Measurements from ENCODE around the gene CLCN4. TPM values are rescaled to one million over a fixed set of nuclear protein-coding genes. Genes with fewer than 3 reads are reported as not detected.

Gene CLCN4
- total RNA-seq, 1 experiment from 2014 or later = 10.0 TPM

GRCh38 chrX:10206317-10206716 lies 49.5 kb downstream of the CLCN4 start:
- ChIA-PET CTCF (no interaction called here), POLR2A (no interaction called here)
- Mint-ChIP-seq H3K27me3 (ENCODE audit: insufficient read depth, unreplicated experiment) (no peaks in the 10 kb centered on the region), H3K36me3 (ENCODE audit: insufficient read depth, unreplicated experiment) (peaks cover 7% of the 10 kb centered on the region), H3K9me3 (ENCODE audit: unreplicated experiment) (no peaks in the 10 kb centered on the region), H3K4me1 (ENCODE audit: low read depth, unreplicated experiment) (no peaks in the 10 kb centered on the region), H3K4me3 (ENCODE audit: unreplicated experiment) (no peak overlapping the region), H3K27ac (ENCODE audit: unreplicated experiment) (no peak overlapping the region)
- no peak for TF ChIP-seq CTCF (IDR thresholded peaks at IDR 0.05; ENCODE audit: insufficient read depth in 1 of 2, low read depth in 1 of 2, low read length in 1 of 2, severe bottlenecking in 1 of 2, unreplicated experiment in 1 of 2)
- DNase-seq = no peak
- BruUV-seq (replicated peaks) = no TSS peak
- Histone ChIP-seq H3K36me3 (ENCODE audit: control insufficient read depth, insufficient read depth, low read length) (no peaks in the 10 kb centered on the region), H3K4me1 (no peaks in the 10 kb centered on the region), H3K4me3 (ENCODE audit: low read depth, low read length) (no peak overlapping the region), H3K9me3 (no peaks in the 10 kb centered on the region), H3K27me3 (replicated peaks; ENCODE audit: control insufficient read depth, insufficient read depth, low read length) (no peaks in the 10 kb centered on the region)
- intact Hi-C loops (cut with micrococcal nuclease; ENCODE audit: unreplicated experiment) = no loop called here

DNA sequence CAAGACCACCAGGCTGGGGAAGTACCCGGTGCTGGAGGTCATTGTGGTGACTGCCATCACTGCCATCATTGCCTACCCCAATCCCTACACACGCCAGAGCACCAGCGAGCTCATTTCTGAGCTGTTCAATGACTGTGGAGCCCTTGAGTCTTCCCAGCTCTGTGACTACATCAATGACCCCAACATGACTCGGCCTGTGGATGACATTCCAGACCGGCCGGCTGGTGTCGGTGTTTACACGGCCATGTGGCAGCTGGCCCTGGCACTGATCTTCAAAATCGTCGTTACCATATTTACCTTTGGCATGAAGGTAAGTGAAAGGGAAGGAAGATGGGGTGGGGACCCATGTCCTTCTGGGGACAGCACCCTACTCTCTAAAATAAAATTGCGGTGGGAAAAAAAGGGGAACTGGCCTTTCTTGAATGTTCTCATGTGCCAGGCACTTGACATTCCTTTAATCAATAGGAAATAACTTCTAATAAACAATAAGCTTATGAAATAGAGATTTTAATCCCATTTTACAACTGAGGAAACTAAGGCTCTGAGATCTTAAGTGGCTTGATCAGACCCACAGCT lies 51.6 kb downstream of the CLCN4 start:
- H3K4me3 ChIP-seq (ENCODE audit: low read depth, low read length) = no peak overlapping the region
- H3K4me1 Mint-ChIP-seq (ENCODE audit: low read depth, unreplicated experiment) = no peaks in the 10 kb centered on the region
- CTCF ChIA-PET = no interaction called here
- DNase-seq = no peak
- H3K36me3 Mint-ChIP-seq (ENCODE audit: insufficient read depth, unreplicated experiment) = peaks cover 7% of the 10 kb centered on the region
- no peaks in the 10 kb centered on the region for H3K4me1 ChIP-seq
- H3K27me3 ChIP-seq (replicated peaks; ENCODE audit: control insufficient read depth, insufficient read depth, low read length) = no peaks in the 10 kb centered on the region
- H3K9me3 Mint-ChIP-seq (ENCODE audit: unreplicated experiment) = no peaks in the 10 kb centered on the region
- H3K4me3 Mint-ChIP-seq (ENCODE audit: unreplicated experiment) = no peak overlapping the region
- no peak overlapping the region for H3K27ac Mint-ChIP-seq (ENCODE audit: unreplicated experiment)
- POLR2A ChIA-PET = no interaction called here
- no peaks in the 10 kb centered on the region for H3K9me3 ChIP-seq
- TF ChIP-seq CTCF (IDR thresholded peaks at IDR 0.05; ENCODE audit: insufficient read depth in 1 of 2, low read depth in 1 of 2, low read length in 1 of 2, severe bottlenecking in 1 of 2, unreplicated experiment in 1 of 2) = no peak
- intact Hi-C loops (cut with micrococcal nuclease; ENCODE audit: unreplicated experiment) = no loop called here
- BruUV-seq (replicated peaks) = no TSS peak
- H3K27me3 Mint-ChIP-seq (ENCODE audit: insufficient read depth, unreplicated experiment) = no peaks in the 10 kb centered on the region
- H3K36me3 ChIP-seq (ENCODE audit: control insufficient read depth, insufficient read depth, low read length) = no peaks in the 10 kb centered on the region

DNA sequence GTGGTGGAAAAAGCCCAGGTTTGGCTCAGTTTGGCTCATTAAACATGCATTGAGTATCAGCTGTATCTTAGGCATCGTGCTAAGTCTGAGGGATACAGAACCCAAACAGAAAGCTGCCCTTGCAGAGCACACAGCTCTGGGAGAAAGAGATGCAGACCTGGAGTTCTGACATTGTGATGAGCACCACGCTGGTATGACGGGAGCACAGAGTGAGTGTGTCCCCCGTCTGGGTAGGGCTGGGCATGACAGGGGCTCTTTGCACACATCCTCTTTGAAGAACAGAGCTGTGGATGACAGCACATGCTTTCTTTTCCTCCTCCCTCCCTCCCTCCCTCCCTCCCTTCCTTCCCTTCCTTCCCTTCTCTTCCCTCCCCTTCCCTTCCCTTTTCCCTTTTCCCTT lies 52.2 kb downstream of the CLCN4 start:
- H3K27me3 ChIP-seq (replicated peaks; ENCODE audit: control insufficient read depth, insufficient read depth, low read length) = no peaks in the 10 kb centered on the region
- no peak for DNase-seq
- no peaks in the 10 kb centered on the region for H3K9me3 ChIP-seq
- no peaks in the 10 kb centered on the region for H3K4me1 Mint-ChIP-seq (ENCODE audit: low read depth, unreplicated experiment)
- H3K4me3 Mint-ChIP-seq (ENCODE audit: unreplicated experiment) = no peak overlapping the region
- H3K36me3 Mint-ChIP-seq (ENCODE audit: insufficient read depth, unreplicated experiment) = peaks cover 7% of the 10 kb centered on the region
- H3K4me3 ChIP-seq (ENCODE audit: low read depth, low read length) = no peak overlapping the region
- H3K36me3 ChIP-seq (ENCODE audit: control insufficient read depth, insufficient read depth, low read length) = no peaks in the 10 kb centered on the region
- no peaks in the 10 kb centered on the region for H3K9me3 Mint-ChIP-seq (ENCODE audit: unreplicated experiment)
- CTCF ChIA-PET = no interaction called here
- TF ChIP-seq CTCF (IDR thresholded peaks at IDR 0.05; ENCODE audit: insufficient read depth in 1 of 2, low read depth in 1 of 2, low read length in 1 of 2, severe bottlenecking in 1 of 2, unreplicated experiment in 1 of 2) = no peak
- BruUV-seq (replicated peaks) = no TSS peak
- H3K27ac Mint-ChIP-seq (ENCODE audit: unreplicated experiment) = no peak overlapping the region
- no peaks in the 10 kb centered on the region for H3K27me3 Mint-ChIP-seq (ENCODE audit: insufficient read depth, unreplicated experiment)
- intact Hi-C loops (cut with micrococcal nuclease; ENCODE audit: unreplicated experiment) = no loop called here
- POLR2A ChIA-PET = no interaction called here
- no peaks in the 10 kb centered on the region for H3K4me1 ChIP-seq

All from Caco-2 (cell line).